Measurements from ENCODE around the gene HDAC11. TPM values are rescaled to one million over a fixed set of nuclear protein-coding genes. Genes with fewer than 3 reads are reported as not detected.

HDAC11 gene
- total RNA-seq, 4 donors from 2014 or later, result 15.8 to 41.0 (median 32.2) TPM

DNA sequence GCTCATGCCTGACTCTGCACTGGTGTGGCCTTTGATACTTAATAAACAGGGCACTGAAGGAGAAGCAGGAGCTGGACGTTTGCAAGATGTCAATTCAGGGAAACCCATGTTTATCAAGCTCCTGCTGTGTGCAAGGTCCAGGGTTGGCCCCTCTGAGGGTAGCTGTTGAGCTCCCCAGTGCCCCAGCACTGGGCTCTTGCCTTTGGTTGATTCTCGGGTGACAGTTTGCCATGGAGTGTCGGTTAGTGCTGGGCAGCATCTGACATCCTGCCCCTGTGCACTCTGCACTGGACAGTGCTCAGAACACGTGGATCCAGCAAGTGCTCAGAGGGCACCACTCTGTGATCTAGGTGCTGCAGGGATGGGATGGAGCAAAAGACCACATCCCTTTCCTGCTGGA lies 7.3 kb downstream of the HDAC11 start:
- H3K27ac ChIP-seq (replicated peaks in 1 of 4), result no peak overlapping the region
- intact Hi-C loops (cut with DNase I), result no loop called here
- 60% methylated on average over 4 of the region's 4 CpGs for WGBS
- peaks cover 0 to 3% (median 0%) of the 10 kb centered on the region in 4 donors for H3K9me3 ChIP-seq
- H3K4me1 ChIP-seq, result peaks cover 18 to 32% (median 26%) of the 10 kb centered on the region in 4 donors
- H3K4me3 ChIP-seq, result no peak overlapping the region
- no peak for DNase-seq (ENCODE audit: extremely low spot score)
- no peaks in the 10 kb centered on the region for H3K27me3 ChIP-seq
- no peak for TF ChIP-seq POLR2AphosphoS5 (IDR thresholded peaks at IDR 0.05)
- peaks cover 8 to 46% (median 21%) of the 10 kb centered on the region in 4 donors for H3K36me3 ChIP-seq

DNA sequence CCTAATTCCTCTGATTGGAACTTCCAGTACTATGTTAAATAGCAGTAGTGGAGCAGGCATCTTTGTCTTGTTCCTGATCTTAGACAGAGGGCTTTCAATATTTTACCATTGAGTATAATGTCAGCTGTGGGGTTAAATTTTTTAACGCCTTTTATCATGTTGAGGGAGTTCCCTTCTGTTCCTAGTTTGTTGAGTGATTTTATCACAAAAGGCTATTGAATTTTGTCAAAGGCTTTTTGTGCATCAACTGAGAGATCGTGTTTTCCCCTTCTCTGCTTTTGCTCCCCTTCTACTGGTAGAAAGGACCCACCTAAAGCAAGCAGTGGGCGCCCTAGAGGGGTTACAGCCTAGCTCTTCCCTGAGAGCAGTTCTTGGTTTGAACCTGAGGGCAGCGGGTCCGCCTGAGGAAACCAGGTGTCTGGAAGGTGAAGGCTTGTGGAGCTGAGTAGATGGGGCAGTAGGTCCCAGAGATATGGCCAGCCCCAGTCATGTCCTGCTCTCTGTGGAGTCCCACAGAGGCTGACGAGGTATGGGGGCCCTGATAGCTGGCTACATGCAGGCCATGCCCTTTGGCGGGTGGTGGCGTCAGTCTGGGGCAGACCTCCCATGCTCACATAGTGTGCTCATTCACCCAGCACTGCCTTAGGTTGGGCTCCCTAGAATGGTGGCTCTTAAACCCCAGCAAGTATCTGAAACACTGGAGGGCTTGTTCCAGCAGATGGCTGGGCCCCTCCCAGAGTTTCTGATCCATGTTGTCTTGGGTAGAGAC lies 11.3 kb downstream of the HDAC11 start:
- Histone ChIP-seq H3K4me1 (peaks cover 6 to 16% (median 11%) of the 10 kb centered on the region in 4 donors), H3K36me3 (peaks cover 12 to 55% (median 28%) of the 10 kb centered on the region in 4 donors), H3K4me3 (no peak overlapping the region), H3K9me3 (peaks cover 0 to 3% (median 0%) of the 10 kb centered on the region in 4 donors), H3K27me3 (no peaks in the 10 kb centered on the region), H3K27ac (replicated peaks in 1 of 4) (no peak overlapping the region)
- 95% methylated on average over 8 of the region's 8 CpGs for WGBS
- TF ChIP-seq POLR2A (IDR thresholded peaks at IDR 0.05; ENCODE audit: low read depth) (no peak), EP300 (IDR thresholded peaks at IDR 0.05) (no peak), POLR2AphosphoS5 (IDR thresholded peaks at IDR 0.05) (no peak)
- TF ChIP-seq, protein P1, sequence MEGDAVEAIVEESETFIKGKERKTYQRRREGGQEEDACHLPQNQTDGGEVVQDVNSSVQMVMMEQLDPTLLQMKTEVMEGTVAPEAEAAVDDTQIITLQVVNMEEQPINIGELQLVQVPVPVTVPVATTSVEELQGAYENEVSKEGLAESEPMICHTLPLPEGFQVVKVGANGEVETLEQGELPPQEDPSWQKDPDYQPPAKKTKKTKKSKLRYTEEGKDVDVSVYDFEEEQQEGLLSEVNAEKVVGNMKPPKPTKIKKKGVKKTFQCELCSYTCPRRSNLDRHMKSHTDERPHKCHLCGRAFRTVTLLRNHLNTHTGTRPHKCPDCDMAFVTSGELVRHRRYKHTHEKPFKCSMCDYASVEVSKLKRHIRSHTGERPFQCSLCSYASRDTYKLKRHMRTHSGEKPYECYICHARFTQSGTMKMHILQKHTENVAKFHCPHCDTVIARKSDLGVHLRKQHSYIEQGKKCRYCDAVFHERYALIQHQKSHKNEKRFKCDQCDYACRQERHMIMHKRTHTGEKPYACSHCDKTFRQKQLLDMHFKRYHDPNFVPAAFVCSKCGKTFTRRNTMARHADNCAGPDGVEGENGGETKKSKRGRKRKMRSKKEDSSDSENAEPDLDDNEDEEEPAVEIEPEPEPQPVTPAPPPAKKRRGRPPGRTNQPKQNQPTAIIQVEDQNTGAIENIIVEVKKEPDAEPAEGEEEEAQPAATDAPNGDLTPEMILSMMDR (IDR thresholded peaks at IDR 0.05), result no peak
- intact Hi-C loops (cut with DNase I), result loop anchor here (10.0 kb wide), 1 partner anchor 393 kb away; the partner anchor contains the start of gene WNT7A
- no peak for DNase-seq (ENCODE audit: extremely low spot score)

DNA sequence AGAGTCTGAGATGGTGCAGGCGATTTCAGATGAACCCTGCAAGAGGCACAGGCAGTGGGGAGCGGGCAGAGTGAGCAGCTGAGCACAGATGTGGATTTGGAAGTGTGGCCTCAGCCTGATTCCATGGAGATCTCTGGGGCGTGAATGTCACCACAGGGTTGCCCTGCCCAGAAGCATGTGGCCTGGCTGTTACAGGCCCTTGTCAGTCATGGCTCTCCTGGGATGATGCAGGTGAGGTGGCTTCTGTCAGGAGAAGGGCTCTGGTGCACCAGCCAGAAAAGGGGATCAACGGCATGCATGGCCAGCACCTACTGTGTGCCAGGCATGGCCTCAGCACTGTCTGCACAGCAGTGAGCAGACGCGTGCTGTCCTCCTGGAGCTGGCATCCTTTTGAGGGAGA lies 11.9 kb downstream of the HDAC11 start:
- no peak for TF ChIP-seq POLR2A (IDR thresholded peaks at IDR 0.05; ENCODE audit: low read depth)
- TF ChIP-seq EP300 (IDR thresholded peaks at IDR 0.05), result no peak
- TF ChIP-seq, protein P1 (IDR thresholded peaks at IDR 0.05), result no peak
- TF ChIP-seq POLR2AphosphoS5 (IDR thresholded peaks at IDR 0.05), result no peak
- Histone ChIP-seq H3K4me1 (peaks cover 13 to 23% (median 17%) of the 10 kb centered on the region in 4 donors), H3K27me3 (no peaks in the 10 kb centered on the region), H3K27ac (replicated peaks in 1 of 4) (no peak overlapping the region), H3K9me3 (peaks cover 0 to 3% (median 0%) of the 10 kb centered on the region in 4 donors), H3K36me3 (peaks cover 12 to 51% (median 26%) of the 10 kb centered on the region in 4 donors), H3K4me3 (no peak overlapping the region)
- intact Hi-C loops (cut with DNase I), result loop anchor here (10.0 kb wide), 1 partner anchor 393 kb away; the partner anchor contains the start of gene WNT7A
- no peak for DNase-seq (ENCODE audit: extremely low spot score)
- WGBS, result 90% methylated on average over 2 of the region's 6 CpGs

DNA sequence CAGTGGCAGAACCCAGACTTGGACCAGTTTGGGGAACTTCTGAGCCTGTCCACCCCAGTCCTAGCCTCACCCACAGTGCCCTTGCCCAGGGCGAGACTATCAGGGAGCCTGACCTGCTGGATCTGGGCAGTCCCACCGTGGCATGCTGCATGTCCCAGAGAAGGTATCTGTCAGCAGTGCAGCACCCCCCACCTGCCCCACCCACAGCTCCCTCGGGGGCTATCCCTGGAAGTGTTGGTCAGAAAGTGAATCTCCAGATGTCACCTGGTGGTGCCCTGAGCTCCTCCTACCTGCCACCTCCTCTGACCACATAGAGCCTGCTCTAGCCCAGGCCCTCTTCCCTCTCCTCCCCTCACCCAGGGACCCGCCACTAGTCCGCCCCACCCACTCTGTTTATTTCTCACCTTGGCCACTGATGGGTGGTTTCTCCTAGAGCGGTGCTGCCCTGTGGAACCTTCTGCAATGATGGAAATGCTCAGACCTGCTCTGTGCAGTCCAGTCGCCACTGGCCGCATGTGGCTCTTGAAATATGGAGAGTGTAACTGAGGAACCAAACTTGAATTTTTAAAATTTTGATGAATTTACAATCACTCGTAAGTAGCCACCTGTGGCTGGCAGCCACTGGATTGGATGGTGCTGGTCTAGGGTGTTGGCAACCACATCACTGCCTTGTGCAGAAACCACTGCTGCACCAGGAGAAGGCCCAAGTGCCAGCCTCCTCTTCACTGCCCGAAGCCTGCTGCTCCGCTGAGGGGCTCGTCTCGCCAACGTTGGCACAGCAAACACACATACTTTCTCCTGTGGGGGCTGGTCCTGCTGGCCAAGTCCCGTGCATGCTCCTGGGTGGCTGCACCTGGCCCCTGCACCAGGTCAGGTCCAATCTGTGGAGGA lies 13.1 kb downstream of the HDAC11 start:
- H3K36me3 ChIP-seq, result peaks cover 12 to 46% (median 19%) of the 10 kb centered on the region in 4 donors
- peaks cover 0 to 3% (median 0%) of the 10 kb centered on the region in 4 donors for H3K9me3 ChIP-seq
- no peak for TF ChIP-seq EP300 (IDR thresholded peaks at IDR 0.05)
- no peak for TF ChIP-seq POLR2AphosphoS5 (IDR thresholded peaks at IDR 0.05)
- TF ChIP-seq, protein P1 (IDR thresholded peaks at IDR 0.05), result no peak
- no peak for TF ChIP-seq POLR2A (IDR thresholded peaks at IDR 0.05; ENCODE audit: low read depth)
- intact Hi-C loops (cut with DNase I), result loop anchor here (10.0 kb wide), 1 partner anchor 392 kb away; the partner anchor contains the start of gene WNT7A
- H3K4me3 ChIP-seq, result no peak overlapping the region
- H3K27me3 ChIP-seq, result no peaks in the 10 kb centered on the region
- H3K4me1 ChIP-seq, result peaks cover 14 to 26% (median 19%) of the 10 kb centered on the region in 4 donors
- no peak for DNase-seq (ENCODE audit: extremely low spot score)
- no peak overlapping the region for H3K27ac ChIP-seq (replicated peaks in 1 of 4)
- WGBS, result 89% methylated on average over 15 of the region's 15 CpGs
